ENCODE measurements around the gene WDR82.
"Not testable (repeated sequence)": the region's sequence is repeated elsewhere in the genome, so short reads cannot be mapped to it uniquely, and the experiment has no call there.

The WDR82 gene

DNA sequence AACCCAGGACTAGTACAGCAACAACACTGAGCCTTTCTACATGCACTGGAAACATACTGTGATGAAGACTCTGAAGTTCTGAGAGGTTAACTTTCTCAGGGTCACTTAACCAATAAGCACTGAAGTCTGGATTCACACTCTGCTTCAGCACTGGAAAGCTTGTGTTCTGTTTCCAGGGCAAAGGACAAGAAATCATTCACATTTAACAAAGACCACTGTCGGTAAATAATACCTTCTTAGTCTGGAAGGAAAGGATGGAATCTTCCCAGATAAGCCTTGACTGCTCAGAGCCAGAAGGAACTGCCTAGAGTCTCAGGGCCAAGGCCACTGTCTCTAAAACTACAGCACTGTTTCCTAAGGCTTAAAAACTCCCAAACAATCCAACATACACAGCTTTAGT is 4.9 kb upstream of the WDR82 start:
- Histone ChIP-seq H3K27ac (ENCODE audit: low read depth, low read length) (no peak overlapping the region), H3K27me3 (ENCODE audit: insufficient read depth, low read length) (no peaks in the 10 kb centered on the region), H3K4me1 (ENCODE audit: insufficient read depth, low read length) (0 out of 2 replicates have a peak, but pooled peaks cover 5% of the 10 kb centered on the region), H3K9me3 (ENCODE audit: insufficient read depth, low read depth, low read length) (no peaks in the 10 kb centered on the region), H3K4me3 (ENCODE audit: low read length) (no peak overlapping the region), H3K36me3 (ENCODE audit: insufficient read depth, low read length) (no peaks in the 10 kb centered on the region), H3K9ac (ENCODE audit: low read depth, low read length) (no peak overlapping the region)
- 83% methylated on average over 1 of the region's 1 CpG for WGBS

DNA sequence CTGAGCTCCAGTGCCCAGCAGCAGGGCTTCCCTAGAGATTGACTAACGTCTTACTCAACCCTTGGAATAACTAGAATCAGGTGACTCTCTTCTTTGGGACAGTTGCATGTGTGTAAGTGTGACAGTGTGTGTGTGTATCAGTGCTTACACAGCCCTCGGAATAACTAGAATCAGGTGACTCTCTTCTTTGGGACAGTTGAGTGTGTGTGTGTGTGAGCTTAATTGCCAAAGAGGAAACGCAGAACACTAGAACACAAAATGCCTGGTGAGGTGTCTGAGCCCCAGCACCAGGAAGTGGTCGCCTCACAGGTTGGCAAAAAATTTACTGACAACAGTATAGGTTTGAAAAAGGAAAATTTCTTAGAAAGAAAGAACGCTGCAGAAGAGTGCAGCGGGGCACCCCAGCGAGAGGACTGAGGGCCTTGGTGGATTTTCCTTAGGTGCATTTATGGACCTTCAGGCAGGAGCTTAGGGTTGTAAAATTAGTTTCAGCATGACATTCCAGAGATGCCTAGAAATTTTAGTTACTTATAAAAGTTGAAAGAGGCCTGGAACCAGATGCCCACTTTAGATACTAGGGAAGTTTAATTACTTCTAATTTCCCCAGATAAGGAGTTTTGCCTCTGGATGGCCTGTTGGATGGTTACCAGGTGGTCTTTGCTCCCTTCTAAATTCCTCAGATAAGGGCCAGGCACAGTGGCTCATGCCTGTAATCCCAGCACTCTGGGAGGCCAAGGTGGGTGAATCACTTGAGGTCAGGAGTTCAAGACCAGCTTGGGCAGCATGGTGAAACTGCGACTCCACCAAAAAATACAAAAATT is 3.7 kb upstream of the WDR82 start:
- WGBS, result 94% methylated on average over 8 of the region's 8 CpGs
- no peaks in the 10 kb centered on the region for H3K36me3 ChIP-seq (ENCODE audit: insufficient read depth, low read length)
- H3K4me3 ChIP-seq (ENCODE audit: low read length), result no peak overlapping the region
- H3K4me1 ChIP-seq (ENCODE audit: insufficient read depth, low read length), result 0 out of 2 replicates have a peak, but pooled peaks cover 5% of the 10 kb centered on the region
- H3K27ac ChIP-seq (ENCODE audit: low read depth, low read length), result no peak overlapping the region
- no peak overlapping the region for H3K9ac ChIP-seq (ENCODE audit: low read depth, low read length)
- H3K9me3 ChIP-seq (ENCODE audit: insufficient read depth, low read depth, low read length), result no peaks in the 10 kb centered on the region
- no peaks in the 10 kb centered on the region for H3K27me3 ChIP-seq (ENCODE audit: insufficient read depth, low read length)

DNA sequence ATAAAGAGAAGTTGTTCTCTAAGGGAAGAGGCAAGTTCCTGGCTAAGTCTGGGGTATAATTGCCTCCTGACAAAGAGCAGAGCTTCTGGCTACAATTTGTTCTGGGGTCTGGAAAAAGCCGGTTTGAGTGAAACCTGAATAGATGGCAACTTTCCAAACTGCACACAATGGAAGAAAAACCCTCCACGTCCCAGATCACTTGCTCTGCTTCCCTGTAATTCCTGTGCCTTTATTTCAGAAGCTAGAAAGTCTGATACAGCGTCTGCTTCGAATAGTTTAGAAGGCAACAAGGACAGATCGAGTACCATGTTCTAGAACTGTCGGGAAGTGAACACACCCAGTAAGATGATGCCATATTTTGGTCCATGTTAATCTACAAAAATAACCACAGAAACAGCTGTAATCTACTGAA is 1.6 kb upstream of the WDR82 start:
- Histone ChIP-seq H3K36me3 (ENCODE audit: insufficient read depth, low read length) (0 out of 2 replicates have a peak, but pooled peaks cover 2% of the 10 kb centered on the region), H3K9me3 (ENCODE audit: insufficient read depth, low read depth, low read length) (no peaks in the 10 kb centered on the region), H3K4me1 (ENCODE audit: insufficient read depth, low read length) (peaks cover 10% of the 10 kb centered on the region; the same call in 1 of the 2 replicates), H3K9ac (ENCODE audit: low read depth, low read length) (no peak overlapping the region), H3K27ac (ENCODE audit: low read depth, low read length) (peak overlapping the region; percentile 19; the same call in 1 of the 2 replicates), H3K27me3 (ENCODE audit: insufficient read depth, low read length) (no peaks in the 10 kb centered on the region), H3K4me3 (ENCODE audit: low read length) (no peak overlapping the region)
- WGBS, result 91% methylated on average over 6 of the region's 6 CpGs

DNA sequence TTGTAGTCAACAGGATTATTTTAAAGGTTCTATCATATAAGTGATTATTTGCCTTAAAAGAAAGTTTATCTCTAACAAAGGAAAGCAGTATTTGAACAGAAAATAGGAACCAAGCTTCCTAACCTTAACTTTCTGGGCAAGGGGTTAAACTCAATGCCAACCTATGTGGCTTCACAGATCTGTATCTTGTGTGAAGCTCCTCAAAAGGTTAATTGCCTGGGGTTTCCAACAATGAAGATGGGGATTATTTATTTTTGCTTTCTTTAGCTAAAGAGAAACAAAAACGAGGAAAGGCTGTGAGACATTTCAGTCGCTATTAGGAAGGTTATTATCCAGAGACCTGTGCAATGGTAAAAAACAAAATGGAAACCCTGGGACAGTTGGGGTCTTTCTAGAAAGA is 1.1 kb upstream of the WDR82 start:
- H3K27me3 ChIP-seq (ENCODE audit: insufficient read depth, low read length), result no peaks in the 10 kb centered on the region
- H3K36me3 ChIP-seq (ENCODE audit: insufficient read depth, low read length), result 0 out of 2 replicates have a peak, but pooled peaks cover 2% of the 10 kb centered on the region
- H3K27ac ChIP-seq (ENCODE audit: low read depth, low read length), result peak overlapping the region; percentile 53; the same call in 1 of the 2 replicates
- 80% methylated on average over 2 of the region's 2 CpGs for whole genome bisulfite sequencing
- H3K4me1 ChIP-seq (ENCODE audit: insufficient read depth, low read length), result peaks cover 10% of the 10 kb centered on the region; the same call in 1 of the 2 replicates
- peak overlapping the region; percentile 86; the same call in 1 of the 2 replicates for H3K4me3 ChIP-seq (ENCODE audit: low read length)
- no peak overlapping the region for H3K9ac ChIP-seq (ENCODE audit: low read depth, low read length)
- no peaks in the 10 kb centered on the region for H3K9me3 ChIP-seq (ENCODE audit: insufficient read depth, low read depth, low read length)

DNA sequence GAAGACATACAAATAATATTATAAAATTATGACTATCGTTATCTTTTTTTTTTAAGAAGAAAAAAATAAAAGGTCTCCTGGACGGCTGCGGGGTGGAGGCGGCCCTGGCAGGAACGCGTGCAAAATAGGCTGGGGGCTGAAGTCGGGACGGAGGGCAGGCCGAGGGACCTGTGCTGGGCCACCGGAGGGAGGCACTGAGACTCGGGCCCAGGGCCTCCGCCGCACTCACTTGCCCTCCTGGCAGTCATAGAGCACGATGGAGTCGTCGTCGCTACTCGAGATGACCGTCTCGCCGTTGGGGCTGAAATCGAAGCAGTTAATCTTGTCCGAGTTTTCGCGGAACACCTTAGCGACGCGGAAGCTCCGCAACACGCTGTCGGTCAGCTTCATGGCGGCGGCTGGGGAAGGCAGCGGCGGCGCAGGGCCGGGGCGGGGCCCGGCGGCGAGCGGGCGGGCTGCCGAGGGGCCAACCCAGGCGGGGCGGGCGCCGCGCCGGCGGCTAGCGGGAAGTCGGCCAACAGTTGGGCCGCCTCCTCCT is 408 bp downstream of the WDR82 start:
- under 1% methylated on average over 53 of the region's 54 CpGs for WGBS
- H3K4me3 ChIP-seq (ENCODE audit: low read length), result peak overlapping the region; percentile 86
- H3K9me3 ChIP-seq (ENCODE audit: insufficient read depth, low read depth, low read length), result no peaks in the 10 kb centered on the region
- peaks cover 14% of the 10 kb centered on the region for H3K36me3 ChIP-seq (ENCODE audit: insufficient read depth, low read length)
- peak overlapping the region; percentile 99 for H3K9ac ChIP-seq (ENCODE audit: low read depth, low read length)
- peak overlapping the region; percentile 85 for H3K27ac ChIP-seq (ENCODE audit: low read depth, low read length)
- no peaks in the 10 kb centered on the region for H3K27me3 ChIP-seq (ENCODE audit: insufficient read depth, low read length)
- peaks cover 10% of the 10 kb centered on the region; the same call in 1 of the 2 replicates for H3K4me1 ChIP-seq (ENCODE audit: insufficient read depth, low read length)

DNA sequence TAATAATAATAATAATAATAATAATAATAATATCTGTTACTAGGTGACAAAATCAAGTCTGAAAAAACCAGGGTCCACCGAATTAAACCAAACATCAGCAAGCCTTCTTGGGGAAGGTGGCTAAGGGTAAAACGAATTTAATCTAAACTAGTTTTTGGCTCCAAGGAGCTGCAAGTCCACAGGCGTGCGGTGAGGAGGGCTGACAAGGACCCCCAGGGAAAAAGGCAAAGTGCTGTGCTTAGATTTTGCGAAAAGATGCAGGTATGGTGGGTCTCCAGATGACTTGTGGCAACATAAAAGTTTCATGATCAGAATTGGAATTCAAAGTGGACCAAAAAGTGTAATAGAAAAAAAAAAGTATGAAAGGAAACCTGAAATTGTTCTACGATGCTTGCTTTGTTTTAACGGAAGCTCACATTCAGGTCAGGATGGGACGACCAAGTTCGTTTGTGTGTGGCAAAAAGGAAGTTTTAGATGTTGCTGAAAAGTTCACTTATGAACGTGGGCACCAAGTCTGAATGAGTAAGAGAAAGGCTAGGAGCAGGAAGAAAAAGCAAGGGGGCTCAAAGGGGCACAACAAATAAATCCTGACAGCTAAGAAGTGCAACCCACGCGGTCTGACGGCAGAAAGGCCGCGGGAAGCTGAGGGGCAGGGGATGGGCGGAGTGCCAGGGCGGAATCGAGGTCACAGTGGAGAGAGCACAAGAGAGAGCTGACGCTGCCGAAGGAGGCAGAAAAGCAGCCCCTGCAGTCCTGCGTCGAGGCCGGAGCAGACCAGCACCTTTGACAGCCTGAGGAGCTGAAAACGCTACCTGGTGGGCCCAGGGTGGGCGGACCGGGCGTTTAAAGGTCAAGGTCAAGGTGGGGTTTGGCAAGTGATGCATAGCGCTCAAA is 1.1 kb downstream of the WDR82 start:
- peaks cover 20% of the 10 kb centered on the region for H3K36me3 ChIP-seq (ENCODE audit: insufficient read depth, low read length)
- H3K9ac ChIP-seq (ENCODE audit: low read depth, low read length), result peak overlapping the region; percentile 99
- H3K27ac ChIP-seq (ENCODE audit: low read depth, low read length), result peak overlapping the region; percentile 85; the same call in 1 of the 2 replicates

DNA sequence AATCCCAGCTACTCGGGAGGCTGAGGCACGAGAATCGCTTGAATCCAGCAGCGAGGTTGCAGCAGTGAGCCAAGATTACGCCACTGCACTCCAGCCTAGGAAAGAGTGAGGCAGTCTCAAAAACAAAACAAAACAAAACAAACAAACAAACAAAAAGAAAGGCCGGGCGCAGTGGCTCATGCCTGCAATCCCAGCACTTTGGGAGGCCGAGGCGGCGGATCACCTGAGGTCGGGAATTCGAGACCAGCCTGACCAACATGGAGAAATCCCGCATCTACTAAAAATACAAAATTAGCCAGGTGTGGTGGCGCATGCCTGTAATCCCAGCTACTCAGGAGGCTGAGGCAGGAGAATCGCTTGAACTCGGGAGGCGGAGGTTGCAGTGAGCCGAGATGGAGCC is 3.7 kb downstream of the WDR82 start:
- 96% methylated on average over 18 of the region's 18 CpGs for WGBS
- H3K9ac ChIP-seq (ENCODE audit: low read depth, low read length); H3K9me3 ChIP-seq (ENCODE audit: insufficient read depth, low read depth, low read length); H3K27ac ChIP-seq (ENCODE audit: low read depth, low read length); H3K4me1 ChIP-seq (ENCODE audit: insufficient read depth, low read length); H3K4me3 ChIP-seq (ENCODE audit: low read length); H3K27me3 ChIP-seq (ENCODE audit: insufficient read depth, low read length): not testable (repeated sequence)
- peaks cover 40% of the 10 kb centered on the region for H3K36me3 ChIP-seq (ENCODE audit: insufficient read depth, low read length)

More for the DNA sequence above, 1.1 kb downstream of the WDR82 start:
- peaks cover 10% of the 10 kb centered on the region; the same call in 1 of the 2 replicates for H3K4me1 ChIP-seq (ENCODE audit: insufficient read depth, low read length)
- H3K4me3 ChIP-seq (ENCODE audit: low read length), result peak overlapping the region; percentile 86
- no peaks in the 10 kb centered on the region for H3K27me3 ChIP-seq (ENCODE audit: insufficient read depth, low read length)
- no peaks in the 10 kb centered on the region for H3K9me3 ChIP-seq (ENCODE audit: insufficient read depth, low read depth, low read length)
- 4% methylated on average over 27 of the region's 28 CpGs for WGBS

DNA sequence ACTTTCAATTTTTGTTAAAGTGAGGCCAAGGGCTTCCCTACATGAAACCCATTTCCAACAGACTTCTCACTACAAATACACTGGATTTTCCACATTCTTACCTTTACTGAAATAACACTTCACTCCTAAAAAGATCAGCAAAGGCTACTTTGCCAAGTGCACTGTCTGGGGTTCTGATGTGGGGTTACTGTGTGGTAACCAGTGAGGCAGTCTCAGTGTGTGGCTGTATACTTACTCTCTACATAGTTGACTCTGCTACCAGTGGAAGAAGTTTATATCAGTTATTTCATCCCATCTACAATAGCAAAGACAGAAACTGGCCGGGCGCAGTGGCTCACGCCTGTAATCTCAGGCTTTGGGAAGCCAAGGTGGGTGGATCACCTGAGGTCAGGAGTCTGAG is 5.6 kb downstream of the WDR82 start:
- peaks cover 6% of the 10 kb centered on the region; the same call in 1 of the 2 replicates for H3K4me1 ChIP-seq (ENCODE audit: insufficient read depth, low read length)
- no peak overlapping the region for H3K4me3 ChIP-seq (ENCODE audit: low read length)
- no peaks in the 10 kb centered on the region for H3K27me3 ChIP-seq (ENCODE audit: insufficient read depth, low read length)
- no peaks in the 10 kb centered on the region for H3K9me3 ChIP-seq (ENCODE audit: insufficient read depth, low read depth, low read length)
- peaks cover 59% of the 10 kb centered on the region for H3K36me3 ChIP-seq (ENCODE audit: insufficient read depth, low read length)
- WGBS, result 94% methylated on average over 3 of the region's 3 CpGs
- H3K27ac ChIP-seq (ENCODE audit: low read depth, low read length), result no peak overlapping the region
- no peak overlapping the region for H3K9ac ChIP-seq (ENCODE audit: low read depth, low read length)

DNA sequence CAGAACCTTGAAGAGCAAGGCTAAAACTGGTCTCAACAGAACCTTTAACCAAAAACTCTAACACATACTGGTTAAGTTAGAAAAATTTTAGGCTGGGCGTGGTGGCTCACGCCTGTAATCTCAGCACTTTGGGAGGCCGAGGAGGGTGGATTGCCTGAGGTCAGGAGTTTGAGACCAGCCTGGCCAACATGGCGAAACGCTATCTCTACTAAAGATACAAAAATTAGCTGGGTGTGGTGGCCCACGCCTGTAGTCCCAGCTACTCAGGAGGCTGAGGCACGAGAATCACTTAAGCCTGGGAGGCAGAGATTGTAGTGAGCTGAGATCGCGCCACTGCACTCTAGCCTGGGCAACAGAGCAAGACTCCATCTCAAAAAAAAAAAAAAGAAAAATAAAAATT is 6.3 kb downstream of the WDR82 start:
- not testable (repeated sequence) for H3K9me3 ChIP-seq (ENCODE audit: insufficient read depth, low read depth, low read length); H3K27ac ChIP-seq (ENCODE audit: low read depth, low read length); H3K9ac ChIP-seq (ENCODE audit: low read depth, low read length); H3K4me3 ChIP-seq (ENCODE audit: low read length); H3K27me3 ChIP-seq (ENCODE audit: insufficient read depth, low read length); H3K4me1 ChIP-seq (ENCODE audit: insufficient read depth, low read length)
- 95% methylated on average over 9 of the region's 9 CpGs for WGBS
- peaks cover 65% of the 10 kb centered on the region for H3K36me3 ChIP-seq (ENCODE audit: insufficient read depth, low read length)

DNA sequence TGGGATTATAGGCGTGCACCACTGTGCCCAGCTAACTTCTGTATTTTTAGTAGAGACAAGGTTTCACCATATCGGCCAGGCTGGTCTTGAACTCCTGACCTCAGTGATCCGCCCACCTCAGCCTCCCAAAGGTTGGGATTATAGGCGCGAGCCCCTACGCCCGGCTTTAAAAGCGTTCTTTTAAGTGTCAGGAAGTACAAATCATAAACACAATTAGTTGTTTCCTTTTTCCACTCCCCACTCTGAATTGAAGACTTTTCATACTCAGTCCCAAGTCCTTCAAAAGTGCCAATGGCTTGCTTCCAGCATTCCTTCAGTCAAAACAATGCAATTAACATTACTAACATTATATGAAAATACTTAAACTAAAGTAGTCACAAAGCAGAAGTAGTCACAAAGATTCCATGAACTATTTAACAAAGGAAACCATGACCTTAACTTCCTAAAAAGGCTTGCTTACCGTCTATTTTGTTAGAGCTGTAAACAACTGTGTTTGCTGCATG is 8.1 kb downstream of the WDR82 start:
- Histone ChIP-seq H3K27ac (ENCODE audit: low read depth, low read length) (no peak overlapping the region), H3K27me3 (ENCODE audit: insufficient read depth, low read length) (no peaks in the 10 kb centered on the region), H3K9me3 (ENCODE audit: insufficient read depth, low read depth, low read length) (no peaks in the 10 kb centered on the region), H3K9ac (ENCODE audit: low read depth, low read length) (no peak overlapping the region), H3K4me1 (ENCODE audit: insufficient read depth, low read length) (no peaks in the 10 kb centered on the region), H3K36me3 (ENCODE audit: insufficient read depth, low read length) (peaks cover 83% of the 10 kb centered on the region), H3K4me3 (ENCODE audit: low read length) (no peak overlapping the region)
- WGBS, result 97% methylated on average over 9 of the region's 9 CpGs
